ENCODE results near the gene CSTF2T.

- TF ChIP-seq CTCF (conservative IDR thresholded peaks at IDR 0.05) (no peak), ZFX (IDR thresholded peaks at IDR 0.05) (no peak)
Measured at GRCh38 chr10:51705774-51706173, 6.4 kb upstream of the CSTF2T start.

All from C4-2B (cell line).